Ramos (cell line): ENCODE data around the gene NUDCD3.

ENCODE experiments used
- in situ Hi-C: fragments of 300-500 bp; cut with MboI; formaldehyde crosslinking; loops from one replicate; pipeline ENCODE4 v1.14.3; 2022; ENCODE audit warnings: low sequenced_read_pairs; ENCODE audit not compliant: unreplicated experiment

The NUDCD3 gene

GRCh38 chr7:44375926-44376342 is 114.5 kb downstream of the NUDCD3 start:
- in situ Hi-C loops: no loop called here

GRCh38 chr7:44375236-44375699 is 115.2 kb downstream of the NUDCD3 start:
- in situ Hi-C loops: no loop called here

- in situ Hi-C loops: no loop called here
These were observed 116.3 kb downstream of the NUDCD3 start for GRCh38 chr7:44374007-44374763.

GRCh38 chr7:44373418-44373740 is 117.1 kb downstream of the NUDCD3 start:
- in situ Hi-C loops: no loop called here

- in situ Hi-C loops: no loop called here
These were observed 117.7 kb downstream of the NUDCD3 start for GRCh38 chr7:44372560-44373417.

GRCh38 chr7:44368885-44369284 is 121.6 kb downstream of the NUDCD3 start:
- in situ Hi-C loops: no loop called here

DNA sequence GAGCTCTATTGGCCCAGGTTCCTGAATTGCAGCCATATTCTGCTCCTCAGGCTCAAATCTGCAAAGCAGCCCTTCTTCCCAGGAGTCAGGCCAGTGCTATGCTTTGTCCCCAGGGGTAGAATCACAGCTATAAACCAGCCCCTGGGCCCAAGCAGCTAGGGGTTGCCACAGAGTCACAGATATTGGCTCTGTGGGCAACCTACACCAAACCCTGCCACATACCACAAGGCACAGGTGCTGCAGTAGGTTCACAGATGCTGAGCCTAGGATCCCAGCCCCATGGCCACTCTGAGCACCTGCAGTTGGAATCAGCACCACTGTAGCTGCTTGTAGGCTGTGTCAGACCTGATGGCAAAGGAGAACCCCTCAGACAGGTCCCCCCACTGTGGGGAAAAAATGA is 122.0 kb downstream of the NUDCD3 start:
- in situ Hi-C loops: no loop called here

DNA sequence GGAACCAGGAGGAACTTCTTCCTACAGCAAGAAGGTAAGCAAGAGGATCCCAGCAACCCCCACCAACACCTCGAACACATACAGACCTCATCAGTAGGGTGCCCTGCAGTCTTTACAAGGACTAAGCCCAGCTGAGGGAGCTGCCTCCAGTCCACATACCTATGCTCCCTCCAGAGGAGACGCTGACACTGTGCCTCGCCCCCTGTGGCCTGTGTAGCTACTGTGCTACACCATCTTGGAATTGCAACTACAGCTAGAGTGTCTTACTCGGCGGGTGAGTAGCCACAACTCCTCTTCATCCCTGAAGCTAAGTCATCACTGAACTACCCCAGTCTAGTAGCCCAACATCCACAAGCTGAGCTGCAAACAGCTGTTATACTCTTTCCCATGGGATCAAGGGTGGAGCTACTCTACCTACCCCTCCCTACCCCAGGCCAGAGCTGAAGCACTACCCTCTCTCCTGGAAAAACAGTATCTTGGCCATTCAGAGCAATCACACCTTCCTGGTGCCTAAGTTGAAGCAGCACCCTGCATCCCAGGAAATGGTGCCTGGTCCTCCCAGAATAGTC is 122.9 kb downstream of the NUDCD3 start:
- in situ Hi-C loops: no loop called here

DNA sequence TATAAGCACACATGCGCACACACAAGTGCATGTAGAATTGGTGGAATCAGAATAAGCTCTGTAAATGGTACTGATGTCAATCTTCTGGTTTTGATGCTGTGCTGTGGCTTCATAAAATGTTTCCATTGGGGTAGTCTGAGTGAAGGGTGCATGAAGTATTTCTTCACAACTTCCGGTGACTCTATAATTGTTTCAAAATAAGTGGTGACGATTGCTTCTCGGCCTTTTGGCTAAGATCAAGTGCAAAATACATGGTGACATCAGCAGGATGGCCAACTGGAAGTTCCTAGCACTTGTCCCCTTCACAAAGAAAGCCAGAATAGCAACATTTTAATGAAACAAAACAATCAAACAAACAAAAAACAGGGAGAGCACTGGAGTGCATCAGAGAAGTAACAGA is 123.5 kb downstream of the NUDCD3 start:
- in situ Hi-C loops: no loop called here

GRCh38 chr7:44353668-44354067 is 136.8 kb downstream of the NUDCD3 start:
- in situ Hi-C loops: no loop called here

- in situ Hi-C loops: no loop called here
These were observed 141.3 kb downstream of the NUDCD3 start for GRCh38 chr7:44348851-44349781.

DNA sequence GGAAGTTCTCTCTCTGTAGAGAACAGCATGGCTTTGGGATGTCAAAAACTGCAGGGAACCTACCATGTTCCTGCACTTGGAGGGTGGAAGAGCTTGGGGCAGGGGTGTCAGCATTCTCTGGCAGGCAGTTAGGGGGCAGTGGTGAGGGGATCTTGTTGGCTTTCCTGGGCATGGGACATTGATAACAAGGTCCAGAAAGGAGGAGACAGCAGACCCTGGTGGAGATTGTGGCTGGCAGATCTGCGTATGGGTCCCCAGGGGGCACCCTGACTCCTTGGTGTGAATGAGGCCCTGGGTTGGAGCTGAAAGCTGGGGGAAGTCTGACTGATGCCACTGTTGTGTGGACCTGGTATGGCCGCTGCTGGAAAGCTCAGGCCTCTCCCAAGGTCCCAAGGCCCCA is 142.2 kb downstream of the NUDCD3 start:
- in situ Hi-C loops: no loop called here

GRCh38 chr7:44347546-44348114 is 142.8 kb downstream of the NUDCD3 start:
- in situ Hi-C loops: no loop called here

- in situ Hi-C loops: no loop called here
These were observed 144.4 kb downstream of the NUDCD3 start for GRCh38 chr7:44346063-44346462.

- in situ Hi-C loops: no loop called here
These were observed 149.1 kb downstream of the NUDCD3 start for GRCh38 chr7:44341401-44341800.

DNA sequence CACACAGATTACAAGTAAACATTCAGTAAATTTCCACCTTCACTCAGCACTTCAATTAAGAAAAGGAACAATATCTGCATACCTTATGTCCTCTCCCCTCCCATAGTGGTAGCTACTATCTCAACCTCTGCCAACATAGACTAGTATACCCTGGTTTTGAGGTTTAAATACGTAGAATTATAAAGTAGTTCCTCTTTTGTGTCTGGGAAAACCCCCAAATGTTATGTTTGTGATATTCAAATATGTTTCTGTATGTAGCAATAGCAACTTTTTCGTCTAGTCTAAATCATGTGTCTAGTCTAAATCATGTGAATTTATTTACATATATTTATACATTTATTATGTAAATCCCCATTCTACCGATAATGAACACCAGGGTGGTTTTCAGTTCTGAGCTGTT is 151.9 kb downstream of the NUDCD3 start:
- in situ Hi-C loops: no loop called here

DNA sequence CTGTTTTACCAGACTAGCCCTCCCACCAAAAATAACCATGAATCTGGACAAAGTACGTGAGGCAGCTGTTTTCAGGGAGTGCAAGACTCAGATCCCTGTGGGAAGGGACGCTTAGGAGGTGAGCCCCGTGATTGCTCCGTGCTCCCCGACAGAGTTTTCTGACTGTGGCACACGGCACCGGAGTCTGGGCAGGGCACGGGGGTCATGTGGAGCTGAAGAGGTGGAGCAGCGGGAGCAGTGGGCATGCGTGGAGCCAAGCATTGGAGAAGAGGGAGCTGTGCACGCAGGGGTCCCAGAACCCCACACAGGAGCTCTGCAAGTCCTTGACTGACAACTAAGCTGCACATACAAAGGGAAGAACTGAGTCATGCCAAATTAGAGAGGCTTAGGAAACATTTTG is 154.0 kb downstream of the NUDCD3 start:
- in situ Hi-C loops: no loop called here

- in situ Hi-C loops: no loop called here
These were observed 155.3 kb downstream of the NUDCD3 start for GRCh38 chr7:44335184-44335583.

- in situ Hi-C loops: no loop called here
These were observed 155.7 kb downstream of the NUDCD3 start for GRCh38 chr7:44334734-44335097.
